Thymus (tissue), 11 donors: Measurements from ENCODE around the gene ZFAND3. TPM values are rescaled to one million over a fixed set of nuclear protein-coding genes. Genes with fewer than 3 reads are reported as not detected.
A peak's percentile ranks its signal among the peaks of the same experiment; 100 is the strongest.
"Not testable (repeated sequence)": the region's sequence is repeated elsewhere in the genome, so short reads cannot be mapped to it uniquely, and the experiment has no call there.

Experiments
- DNase-seq, 9 donors: peaks; one replicate each; pipeline ENCODE4 v3.0.0-alpha.2; 2013; ENCODE audit warnings: low spot score in 9 of 9, low read depth in 6 of 9, missing footprints in 1 of 9
- H3K27ac ChIP-seq, 2 donors: one replicate each; pipeline ENCODE4 v1.5.1; 2013; ENCODE audit warnings: control low read depth in 1 of 2, low read depth in 1 of 2, low read length in 1 of 2, mild to moderate bottlenecking in 1 of 2, moderate library complexity in 1 of 2
- H3K27me3 ChIP-seq, 2 donors: one replicate each; pipeline ENCODE4 v1.5.1; 2013; ENCODE audit warnings: low read length in 1 of 2; ENCODE audit not compliant: control insufficient read depth in 2 of 2, insufficient read depth in 1 of 2
- H3K36me3 ChIP-seq, 2 donors: one replicate each; pipeline ENCODE4 v1.5.1; 2013; ENCODE audit warnings: low read length in 1 of 2, mild to moderate bottlenecking in 1 of 2, moderate library complexity in 1 of 2; ENCODE audit not compliant: control insufficient read depth in 2 of 2, insufficient read depth in 2 of 2
- H3K4me1 ChIP-seq, 2 donors: one replicate each; pipeline ENCODE4 v1.5.1; 2013; ENCODE audit warnings: low read length in 2 of 2; ENCODE audit not compliant: control insufficient read depth in 2 of 2, insufficient read depth in 2 of 2
- H3K4me3 ChIP-seq, 2 donors: one replicate each; pipeline ENCODE4 v1.5.1; 2013; ENCODE audit warnings: low read length in 2 of 2, control low read depth in 1 of 2, mild to moderate bottlenecking in 1 of 2
- H3K9me3 ChIP-seq, 2 donors: one replicate each; pipeline ENCODE4 v1.5.1; 2013; ENCODE audit warnings: low read length in 1 of 2, mild to moderate bottlenecking in 1 of 2; ENCODE audit not compliant: control insufficient read depth in 2 of 2, insufficient read depth in 1 of 2
- WGBS: extraction: QIAGEN DNeasy Blood & Tissue Kit; methylation state at CpG from one replicate; pipeline ENCODE4 v1.1.7; 2013; 5-methylcytosine and 5-hydroxymethylcytosine counted together
- polyA plus RNA-seq: library from polyadenylated mRNA; stranded (reverse); fragments of 200-250 nt; gene quantifications from one replicate; pipeline ENCODE4 v1.2.3, GENCODE V29; 2013
- total RNA-seq: library from RNA; stranded (reverse); fragments of 120-200 nt; gene quantifications from one replicate; pipeline ENCODE4 v1.2.4, GENCODE V29; 2013
- donor health status: healthy.

ZFAND3 gene
- total and polyA plus RNA-seq, 2 donors: 8.5 to 25.7 TPM

GRCh38 chr6:38117281-38117680 is 297.8 kb downstream of the ZFAND3 start:
- Histone ChIP-seq H3K36me3 (peaks cover 4 to 25% of the 10 kb centered on the region in 2 donors), H3K9me3 (no peaks in the 10 kb centered on the region), H3K27me3 (no peaks in the 10 kb centered on the region), H3K4me1 (no peaks in the 10 kb centered on the region), H3K27ac (no peak overlapping the region), H3K4me3 (no peak overlapping the region)
- DNase-seq: no peak
- WGBS: 75% methylated on average over 1 of the region's 1 CpG

GRCh38 chr6:38118791-38119365 is 299.4 kb downstream of the ZFAND3 start:
- DNase-seq: peak in 1 of 9 donors; percentile 11
- WGBS: 92% methylated on average over 2 of the region's 2 CpGs
- H3K9me3 ChIP-seq: no peaks in the 10 kb centered on the region
- H3K4me1 ChIP-seq: no peaks in the 10 kb centered on the region
- no peak overlapping the region for H3K4me3 ChIP-seq
- peaks cover 4 to 29% of the 10 kb centered on the region in 2 donors for H3K36me3 ChIP-seq
- no peaks in the 10 kb centered on the region for H3K27me3 ChIP-seq
- no peak overlapping the region for H3K27ac ChIP-seq

GRCh38 chr6:38119516-38119915 is 300.0 kb downstream of the ZFAND3 start:
- 96% methylated on average over 6 of the region's 6 CpGs for WGBS
- Histone ChIP-seq H3K27ac (no peak overlapping the region), H3K27me3 (no peaks in the 10 kb centered on the region), H3K9me3 (no peaks in the 10 kb centered on the region), H3K36me3 (peaks cover 0 to 29% of the 10 kb centered on the region in 2 donors), H3K4me1 (no peaks in the 10 kb centered on the region), H3K4me3 (no peak overlapping the region)
- DNase-seq: no peak

GRCh38 chr6:38124224-38124926 is 304.8 kb downstream of the ZFAND3 start:
- not testable (repeated sequence) for H3K9me3 ChIP-seq, H3K4me1 ChIP-seq, H3K4me3 ChIP-seq, H3K27me3 ChIP-seq, H3K27ac ChIP-seq, DNase-seq
- 96% methylated on average over 40 of the region's 40 CpGs for WGBS
- peaks cover 0 to 15% of the 10 kb centered on the region in 2 donors for H3K36me3 ChIP-seq

- H3K9me3 ChIP-seq: no peaks in the 10 kb centered on the region
- peaks cover 0 to 6% of the 10 kb centered on the region in 2 donors for H3K36me3 ChIP-seq
- no peaks in the 10 kb centered on the region for H3K27me3 ChIP-seq
- 98% methylated on average over 4 of the region's 4 CpGs for WGBS
- no peak overlapping the region for H3K27ac ChIP-seq
- H3K4me1 ChIP-seq: no peaks in the 10 kb centered on the region
- no peak for DNase-seq
- H3K4me3 ChIP-seq: no peak overlapping the region
These were observed 307.8 kb downstream of the ZFAND3 start for GRCh38 chr6:38127284-38127683.

GRCh38 chr6:38131527-38131965 is 312.0 kb downstream of the ZFAND3 start:
- peaks cover 2 to 16% of the 10 kb centered on the region in 2 donors for H3K4me1 ChIP-seq
- H3K9me3 ChIP-seq: no peaks in the 10 kb centered on the region
- H3K27me3 ChIP-seq: no peaks in the 10 kb centered on the region
- H3K36me3 ChIP-seq: peaks cover 8 to 9% of the 10 kb centered on the region in 2 donors
- no peak for DNase-seq
- no peak overlapping the region for H3K27ac ChIP-seq
- H3K4me3 ChIP-seq: no peak overlapping the region

GRCh38 chr6:38133932-38134703 is 314.6 kb downstream of the ZFAND3 start:
- H3K27ac ChIP-seq: peak overlapping the region in 1 of 2 donors; percentile 34
- peaks cover 12 to 29% of the 10 kb centered on the region in 2 donors for H3K4me1 ChIP-seq
- H3K27me3 ChIP-seq: no peaks in the 10 kb centered on the region
- WGBS: 98% methylated on average over 7 of the region's 7 CpGs
- no peaks in the 10 kb centered on the region for H3K9me3 ChIP-seq
- peaks cover 7 to 9% of the 10 kb centered on the region in 2 donors for H3K36me3 ChIP-seq
- DNase-seq: no peak
- no peak overlapping the region for H3K4me3 ChIP-seq

- WGBS: 69% methylated on average over 4 of the region's 4 CpGs
These were observed 315.2 kb downstream of the ZFAND3 start for GRCh38 chr6:38134704-38135088.

GRCh38 chr6:38136547-38136946 is 317.0 kb downstream of the ZFAND3 start:
- 94% methylated on average over 4 of the region's 4 CpGs for WGBS
- Histone ChIP-seq H3K4me3 (no peak overlapping the region), H3K9me3 (no peaks in the 10 kb centered on the region), H3K27me3 (no peaks in the 10 kb centered on the region), H3K4me1 (peaks cover 12 to 29% of the 10 kb centered on the region in 2 donors), H3K36me3 (peaks cover 7 to 9% of the 10 kb centered on the region in 2 donors), H3K27ac (no peak overlapping the region)
- DNase-seq: no peak

More at GRCh38 chr6:38134704-38135088, 315.2 kb downstream of the ZFAND3 start:
- H3K4me1 ChIP-seq: peaks cover 12 to 29% of the 10 kb centered on the region in 2 donors
- H3K4me3 ChIP-seq: no peak overlapping the region
- H3K9me3 ChIP-seq: no peaks in the 10 kb centered on the region
- no peak overlapping the region for H3K27ac ChIP-seq
- no peaks in the 10 kb centered on the region for H3K27me3 ChIP-seq
- peak in 1 of 9 donors; percentile 43 for DNase-seq
- peaks cover 7 to 9% of the 10 kb centered on the region in 2 donors for H3K36me3 ChIP-seq
